Pancreas (tissue), 10 donors: ENCODE results near the gene ABR. TPM values are rescaled to one million over a fixed set of nuclear protein-coding genes. Genes with fewer than 3 reads are reported as not detected.

Source experiments
- ATAC-seq, 4 donors: fragments of 200-7000 bp; cut with Tn5 transposase; one replicate each; pipeline versions ENCODE4 v1.8.0 to v1.9.1; 2020; ENCODE audit warnings: mild to moderate bottlenecking in 4 of 4, moderate library complexity in 4 of 4
- DNase-seq, 6 donors: peaks; one replicate each; pipeline ENCODE4 v3.0.0-alpha.2; 2020
- FAIRE-seq: peaks from 2 replicates; lab custom pipeline; 2012; peaks lifted over from hg19 to GRCh38; lab: Jason Lieb, UNC
- H3K27ac ChIP-seq, 4 donors: fragments of 200-600 bp; sonication (generic); 1 replicate in 3 of 4; 2 replicates in 1 of 4; pipeline versions ENCODE4 v1.5.0 to v1.8.0; 2020
- H3K27me3 ChIP-seq, 4 donors: fragments of 200-600 bp; one replicate each; pipeline ENCODE4 v1.8.0; 2021
- H3K36me3 ChIP-seq, 3 donors: fragments of 200-600 bp; sonication (generic) in 1 of 3; one replicate each; pipeline versions ENCODE4 v1.5.0 to v1.8.0; 2020 to 2021
- H3K4me1 ChIP-seq, 3 donors: fragments of 200-600 bp; one replicate each; pipeline ENCODE4 v1.8.0; 2021
- H3K4me3 ChIP-seq, 4 donors: fragments of 200-600 bp; sonication (generic) in 2 of 4; one replicate each; pipeline versions ENCODE4 v1.5.0 to v1.8.0; 2020 to 2021
- H3K9me3 ChIP-seq, 4 donors: fragments of 200-600 bp; one replicate each; pipeline ENCODE4 v1.8.0; 2021
- WGBS, 2 donors: extraction: QIAGEN DNeasy Blood & Tissue Kit; methylation state at CpG; one replicate each; pipeline ENCODE4 v1.1.7; 2013; 5-methylcytosine and 5-hydroxymethylcytosine counted together
- intact Hi-C, 3 donors: fragments of 100-400 bp; cut with DNase I; formaldehyde crosslinking; loops; one replicate each; pipeline versions ENCODE4 v1.11.1 to v1.14.2; 2022
- polyA plus RNA-seq, 2 donors: library from polyadenylated mRNA; stranded (reverse); fragments of 200-250 nt; gene quantifications; one replicate each; pipeline ENCODE4 v1.2.3, GENCODE V29; 2013
- total RNA-seq, 6 donors: library from RNA; stranded (reverse); fragmentation: NEBNext Ultra II Directional in 4 of 6; extraction: Animal tissue kit (Norgen Biotek cat#: 25700) in 4 of 6; gene quantifications; one replicate each; pipeline versions ENCODE4 v1.2.1 to v1.2.4, GENCODE V29; 2021 to 2023
- TF ChIP-seq, protein P1 (sequence below), 4 donors: fragments of 200-600 bp; sonication (generic) in 3 of 4; IDR thresholded peaks; one replicate each; pipeline versions ENCODE4 v1.5.0 to v1.8.0; 2021; ENCODE audit warnings: antibody characterized with exemption in 4 of 4
- donor health status: healthy with polysubstance abuse.
- donor health status: DM: no; HTN: no; CAD: no; lungs with moderate emphysema.
- donor health status: DM: no; HTN: no; CAD: no.
- donor health status: control.
- donor health status: control.
- donor health status: Bipolar disorder and iron deficiency.
- donor health status: DM: yes; HTN: yes; CAD: no.
- donor health status: DM: no; HTN: no; CAD: no.
- donor health status: DM: no; HTN: no; CAD: no.
- donor health status: DM: yes; HTN: yes; CAD: no.

ABR gene
- total and polyA plus RNA-seq, 8 donors: 15.4 to 65.7 (median 28.4) TPM

- 81 to 89% methylated on average over 9 of the region's 9 CpGs for WGBS, 2 donors
- ATAC-seq: no peak
- intact Hi-C loops: loop anchor here in 1 of 3 donors (10.0 kb wide), 1 partner anchor 58 kb away; no protein-coding TSS in a partner anchor
Measured at GRCh38 chr17:1027044-1027443, 152.7 kb downstream of the ABR start.

DNA sequence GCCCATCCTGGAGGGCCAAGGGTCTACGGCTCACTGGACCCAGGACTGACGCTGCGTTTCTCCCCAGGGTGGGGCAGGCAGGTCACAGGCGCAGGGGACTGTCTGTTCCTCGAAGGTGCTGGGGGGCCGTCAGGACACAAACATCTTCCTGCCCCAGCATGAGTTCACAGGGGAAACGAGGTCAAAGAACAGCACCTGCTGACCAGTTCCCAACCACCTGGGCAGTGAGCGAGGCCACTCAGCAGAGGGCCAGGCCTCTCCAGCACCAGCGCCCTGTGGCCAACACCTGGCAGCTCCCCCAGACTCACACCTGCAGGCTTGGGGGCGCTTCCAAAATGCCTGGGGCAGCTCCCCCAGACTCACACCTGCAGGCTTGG, 153.2 kb downstream of the ABR start:
- intact Hi-C loops: loop anchor here in 1 of 3 donors (10.0 kb wide), 1 partner anchor 58 kb away; no protein-coding TSS in a partner anchor
- Histone ChIP-seq H3K4me3 (no peak overlapping the region), H3K27me3 (no peaks in the 10 kb centered on the region), H3K9me3 (no peaks in the 10 kb centered on the region), H3K4me1 (no peaks in the 10 kb centered on the region), H3K27ac (no peak overlapping the region), H3K36me3 (no peaks in the 10 kb centered on the region)
- ATAC-seq (no peak), FAIRE-seq (no peak), DNase-seq (peak in 1 of 6 donors; percentile 51)
- TF ChIP-seq, protein P1, sequence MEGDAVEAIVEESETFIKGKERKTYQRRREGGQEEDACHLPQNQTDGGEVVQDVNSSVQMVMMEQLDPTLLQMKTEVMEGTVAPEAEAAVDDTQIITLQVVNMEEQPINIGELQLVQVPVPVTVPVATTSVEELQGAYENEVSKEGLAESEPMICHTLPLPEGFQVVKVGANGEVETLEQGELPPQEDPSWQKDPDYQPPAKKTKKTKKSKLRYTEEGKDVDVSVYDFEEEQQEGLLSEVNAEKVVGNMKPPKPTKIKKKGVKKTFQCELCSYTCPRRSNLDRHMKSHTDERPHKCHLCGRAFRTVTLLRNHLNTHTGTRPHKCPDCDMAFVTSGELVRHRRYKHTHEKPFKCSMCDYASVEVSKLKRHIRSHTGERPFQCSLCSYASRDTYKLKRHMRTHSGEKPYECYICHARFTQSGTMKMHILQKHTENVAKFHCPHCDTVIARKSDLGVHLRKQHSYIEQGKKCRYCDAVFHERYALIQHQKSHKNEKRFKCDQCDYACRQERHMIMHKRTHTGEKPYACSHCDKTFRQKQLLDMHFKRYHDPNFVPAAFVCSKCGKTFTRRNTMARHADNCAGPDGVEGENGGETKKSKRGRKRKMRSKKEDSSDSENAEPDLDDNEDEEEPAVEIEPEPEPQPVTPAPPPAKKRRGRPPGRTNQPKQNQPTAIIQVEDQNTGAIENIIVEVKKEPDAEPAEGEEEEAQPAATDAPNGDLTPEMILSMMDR (IDR thresholded peaks at IDR 0.05): no peak
- 83 to 87% methylated on average over 10 of the region's 10 CpGs for WGBS, 2 donors

More at GRCh38 chr17:1027044-1027443, 152.7 kb downstream of the ABR start:
- Histone ChIP-seq H3K36me3 (no peaks in the 10 kb centered on the region), H3K4me3 (no peak overlapping the region), H3K27ac (no peak overlapping the region), H3K27me3 (no peaks in the 10 kb centered on the region), H3K4me1 (no peaks in the 10 kb centered on the region), H3K9me3 (no peaks in the 10 kb centered on the region)
- DNase-seq (peak in 1 of 6 donors; percentile 55), FAIRE-seq (no peak)
- TF ChIP-seq, protein P1 (IDR thresholded peaks at IDR 0.05): no peak

- TF ChIP-seq, protein P1 (IDR thresholded peaks at IDR 0.05): no peak
- intact Hi-C loops: loop anchor here in 1 of 3 donors (10.0 kb wide), 1 partner anchor 59 kb away; no protein-coding TSS in a partner anchor
- no peaks in the 10 kb centered on the region for H3K9me3 ChIP-seq
- FAIRE-seq (no peak), DNase-seq (no peak), ATAC-seq (no peak)
- no peak overlapping the region for H3K4me3 ChIP-seq
- no peaks in the 10 kb centered on the region for H3K4me1 ChIP-seq
- H3K27ac ChIP-seq: no peak overlapping the region
- 84 to 89% methylated on average over 30 of the region's 30 CpGs for WGBS, 2 donors
- no peaks in the 10 kb centered on the region for H3K36me3 ChIP-seq
- no peaks in the 10 kb centered on the region for H3K27me3 ChIP-seq
Measured at GRCh38 chr17:1025733-1026598, 153.8 kb downstream of the ABR start.

- ATAC-seq: no peak
- H3K27me3 ChIP-seq: no peaks in the 10 kb centered on the region
- H3K27ac ChIP-seq: no peak overlapping the region
- H3K4me1 ChIP-seq: no peaks in the 10 kb centered on the region
- no peak overlapping the region for H3K4me3 ChIP-seq
- H3K36me3 ChIP-seq: no peaks in the 10 kb centered on the region
- H3K9me3 ChIP-seq: no peaks in the 10 kb centered on the region
- FAIRE-seq: no peak
- intact Hi-C loops: loop anchor here in 1 of 3 donors (10.0 kb wide), 1 partner anchor 61 kb away; no protein-coding TSS in a partner anchor
- TF ChIP-seq, protein P1 (IDR thresholded peaks at IDR 0.05): no peak
- 87 to 95% methylated on average over 27 of the region's 27 CpGs for WGBS, 2 donors
- DNase-seq: no peak
Measured at GRCh38 chr17:1024076-1024475, 155.7 kb downstream of the ABR start.
